NCI-H2227 (cell line): ENCODE results near the gene PPARA.

Source experiments
- DNase-seq: peaks from one replicate; lab custom pipeline; 2025; ENCODE audit not compliant: unreplicated experiment; lab: John Stamatoyannopoulos, UW

Gene PPARA

GRCh38 chr22:46290121-46290842 lies 140.0 kb downstream of the PPARA start:
- DNase-seq = no peak

- no peak for DNase-seq
Measured at GRCh38 chr22:46290843-46291785, 140.8 kb downstream of the PPARA start.

- no peak for DNase-seq
Measured at GRCh38 chr22:46292173-46292572, 141.8 kb downstream of the PPARA start.

DNA sequence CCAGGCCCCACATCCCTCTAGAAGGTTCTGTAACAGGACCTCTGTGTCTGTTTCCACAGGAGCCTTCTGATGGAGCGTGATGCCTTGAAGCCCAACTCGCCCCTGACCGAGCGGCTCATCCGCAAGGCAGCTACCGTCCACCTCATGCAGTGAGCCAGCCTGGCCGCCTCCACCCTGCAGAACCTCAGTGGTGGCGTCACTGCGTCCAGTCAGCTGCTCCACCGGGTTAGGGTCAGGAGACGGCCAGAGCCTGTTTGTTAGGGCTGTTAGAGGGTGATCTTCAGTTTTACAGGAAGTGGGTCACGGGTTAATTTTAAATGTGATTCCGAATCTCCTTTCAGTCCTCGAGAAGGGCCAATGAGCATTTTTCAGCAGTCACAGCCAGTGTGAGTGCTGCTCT lies 142.4 kb downstream of the PPARA start:
- no peak for DNase-seq
